Measurements from ENCODE around the gene STRA6.

GRCh38 chr15:74222240-74223119 lies 19.9 kb upstream of the STRA6 start:
- no peak for TF ChIP-seq EZH2phosphoT487 (IDR thresholded peaks at IDR 0.05; ENCODE audit: borderline replicate concordance, low read depth, low read length)
- no peak for TF ChIP-seq CTCF (conservative IDR thresholded peaks at IDR 0.05; ENCODE audit: low read length)

All from OCI-LY7 (cell line).